HK-2 (cell line): ENCODE results near the gene TAAR1.
"Not testable (repeated sequence)": the region's sequence is repeated elsewhere in the genome, so short reads cannot be mapped to it uniquely, and the experiment has no call there.

ENCODE experiments used
- DNase-seq: peaks from one replicate; pipeline ENCODE4 v3.0.0-alpha.2; 2018; ENCODE audit not compliant: unreplicated experiment

TAAR1 gene

GRCh38 chr6:132663661-132664060, 4.7 kb upstream of the TAAR1 start:
- DNase-seq = no peak

GRCh38 chr6:132661906-132662305, 2.9 kb upstream of the TAAR1 start:
- DNase-seq = no peak

GRCh38 chr6:132651062-132651461, 7.9 kb downstream of the TAAR1 start:
- DNase-seq = no peak

GRCh38 chr6:132650429-132650828, 8.6 kb downstream of the TAAR1 start:
- DNase-seq = no peak

DNA sequence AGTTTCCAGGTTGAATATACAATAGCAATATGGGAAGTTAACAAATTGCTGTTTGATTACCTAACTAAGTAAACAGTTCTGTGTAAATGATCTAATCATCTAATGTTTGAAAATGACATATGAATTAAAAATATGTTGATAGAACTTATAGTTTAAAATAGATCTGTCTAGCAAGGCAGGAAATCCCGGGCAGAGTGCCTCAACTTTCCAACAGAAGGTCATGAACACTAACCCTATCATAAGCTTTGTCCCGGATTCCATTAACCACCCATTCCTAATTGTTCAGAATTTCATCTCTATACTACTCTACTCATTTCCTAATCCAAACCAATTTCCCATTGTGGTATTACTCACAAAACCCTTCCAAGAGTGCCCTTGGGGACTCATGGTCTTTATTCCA, 10.2 kb downstream of the TAAR1 start:
- no peak for DNase-seq

- no peak for DNase-seq
Observed at GRCh38 chr6:132648356-132648755, 10.6 kb downstream of the TAAR1 start.

- no peak for DNase-seq
Observed at GRCh38 chr6:132643547-132643946, 15.4 kb downstream of the TAAR1 start.

DNA sequence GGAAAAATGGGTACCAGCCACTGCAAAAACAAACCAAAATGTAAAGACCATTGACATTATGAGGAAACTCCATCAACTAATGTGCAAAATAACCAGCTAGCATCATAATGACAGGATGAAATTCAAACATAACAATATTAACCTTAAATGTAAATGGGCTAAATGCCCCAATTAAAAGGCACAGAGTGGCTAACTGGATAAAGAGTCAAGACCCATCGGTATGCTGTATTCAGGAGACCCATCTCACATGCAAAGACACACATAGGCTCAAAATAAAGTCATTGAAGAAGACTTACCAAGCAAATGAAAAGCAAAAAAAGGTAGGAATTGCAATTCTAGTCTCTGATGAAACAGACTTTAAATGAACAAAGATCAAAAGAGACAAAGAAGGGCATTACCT, 21.8 kb downstream of the TAAR1 start:
- not testable (repeated sequence) for DNase-seq

DNA sequence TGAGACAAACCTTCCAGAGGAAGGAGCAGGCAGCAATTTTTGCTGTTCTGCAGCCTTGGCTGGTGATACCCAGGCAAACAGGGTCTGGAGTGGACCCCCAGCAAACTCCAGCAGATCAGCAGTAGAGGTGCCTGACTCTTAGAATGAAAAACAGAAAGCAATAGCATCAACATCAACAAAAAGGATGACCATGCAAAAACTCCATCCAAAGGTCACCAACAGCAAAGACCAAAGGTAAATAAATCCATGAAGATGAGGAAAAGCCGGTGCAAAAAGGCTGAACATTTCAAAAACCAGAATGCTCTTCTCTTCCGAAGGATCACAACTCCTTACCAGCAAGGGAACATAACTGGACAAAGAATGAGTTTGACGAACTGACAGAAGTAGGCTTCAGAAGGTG, 23.1 kb downstream of the TAAR1 start:
- DNase-seq = not testable (repeated sequence)

DNA sequence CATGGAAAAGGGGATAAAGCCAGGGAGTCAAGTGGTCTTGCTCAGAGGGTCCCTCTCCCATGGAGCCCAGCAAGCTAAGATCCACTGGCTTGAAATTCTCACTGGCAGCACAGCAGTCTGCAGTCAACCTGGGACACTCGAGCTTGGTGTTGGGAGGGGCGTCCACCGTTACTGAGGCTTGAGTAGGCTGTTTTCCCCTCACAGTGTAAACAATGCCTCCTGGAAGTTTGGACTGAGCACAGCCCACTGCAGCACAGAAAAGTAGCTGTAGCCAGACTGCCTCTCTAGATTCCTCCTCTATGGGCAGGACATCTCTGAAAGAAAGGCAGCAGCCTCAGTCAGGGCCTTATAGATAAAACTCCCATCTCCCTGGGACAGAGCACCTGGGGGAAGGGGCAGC, 23.7 kb downstream of the TAAR1 start:
- DNase-seq = not testable (repeated sequence)

DNA sequence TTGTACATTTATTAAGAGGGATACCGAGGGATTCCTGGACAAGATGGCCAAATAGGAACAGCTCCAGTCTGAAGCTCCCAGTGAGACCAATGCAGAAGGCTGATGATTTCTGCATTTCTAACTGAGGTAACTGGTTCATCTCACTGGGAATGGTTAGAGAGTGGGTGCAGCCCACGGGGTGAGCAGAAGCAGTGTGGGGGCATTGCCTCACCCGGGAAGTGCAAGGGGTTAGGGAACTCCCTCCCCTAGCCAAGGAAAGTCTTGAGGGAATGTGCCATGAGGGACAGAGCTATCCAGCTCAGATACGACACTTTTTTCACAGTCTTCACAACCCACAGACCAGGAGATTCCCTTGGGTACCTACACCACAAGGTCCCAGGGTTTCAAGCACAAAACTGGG, 24.2 kb downstream of the TAAR1 start:
- DNase-seq = no peak

DNA sequence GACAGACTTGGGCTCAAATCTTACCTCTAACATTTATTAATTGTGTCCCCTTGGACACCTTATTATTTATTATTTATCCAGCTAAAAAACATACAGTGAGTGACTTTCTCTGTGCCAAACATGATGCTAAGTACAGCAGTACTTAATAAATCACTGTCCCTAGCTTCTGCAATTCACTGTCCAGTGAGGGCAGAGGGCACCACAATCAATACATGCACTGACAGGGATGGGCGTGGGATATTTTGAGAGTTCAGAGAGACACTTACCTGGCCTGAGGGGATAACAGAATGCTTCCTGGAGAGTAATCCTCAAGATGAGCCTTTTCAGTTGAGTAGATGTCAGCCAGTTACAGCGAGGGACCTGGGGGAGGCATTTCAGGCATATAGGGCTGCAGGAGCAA, 25.6 kb downstream of the TAAR1 start:
- no peak for DNase-seq

DNA sequence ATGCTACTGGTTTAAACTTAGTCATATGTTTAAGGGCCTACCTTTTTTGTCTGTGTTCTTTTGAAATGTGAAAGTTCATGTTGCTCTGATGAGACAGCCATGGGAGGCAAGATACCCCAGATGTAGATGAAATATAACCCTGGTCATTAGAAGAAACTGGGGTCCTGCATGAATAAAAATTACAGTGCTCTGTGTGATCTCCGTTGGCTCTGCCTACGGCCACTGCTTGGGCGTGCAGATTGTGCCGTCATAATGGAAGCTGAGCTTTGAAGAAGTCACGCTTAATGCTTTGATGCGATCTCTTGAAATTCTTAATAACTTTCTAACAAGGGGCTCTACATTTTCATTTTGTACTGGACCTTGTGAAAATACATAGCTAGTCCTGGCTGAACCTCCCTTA, 34.8 kb downstream of the TAAR1 start, which contains the start of gene TAAR2:
Gene TAAR2, minus strand, starts transcription at position 101 of the 400 bp plus-strand sequence. Its CDS starts 0 bp downstream, at position 101.
- DNase-seq = no peak

DNA sequence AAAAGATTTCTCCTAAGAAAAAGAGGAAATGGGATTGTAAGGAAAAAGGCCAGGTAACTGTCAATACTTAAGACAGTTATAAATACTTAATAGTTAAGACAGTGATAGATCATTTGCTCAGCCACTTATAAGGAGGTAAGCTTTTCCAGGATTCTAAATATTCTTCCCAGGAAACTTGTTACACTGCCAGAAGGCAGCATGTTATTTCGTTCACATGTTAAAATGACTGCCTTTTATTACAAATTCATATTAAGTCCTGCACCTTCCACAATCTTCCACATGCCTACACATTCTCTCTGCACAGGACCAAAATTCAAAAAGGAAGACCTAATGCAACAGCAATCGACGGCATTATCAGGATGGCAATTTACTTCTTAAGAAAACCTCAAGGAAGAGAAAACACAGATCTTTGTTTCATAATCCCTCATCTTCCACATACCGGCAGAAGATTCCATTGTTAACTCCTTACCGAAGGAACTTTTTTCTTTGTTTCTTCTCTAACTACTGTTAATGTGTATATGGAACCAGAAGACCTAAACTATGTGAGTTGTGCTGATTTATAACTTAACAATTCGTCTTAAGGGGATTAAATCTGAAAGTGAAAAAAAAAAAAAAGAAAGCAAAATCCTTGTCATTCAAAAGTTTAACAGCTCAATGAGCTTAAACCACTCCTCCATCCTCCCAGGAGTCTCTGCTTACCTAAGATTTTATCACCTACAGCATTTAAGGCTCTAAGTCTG, 35.7 kb downstream of the TAAR1 start:
- no peak for DNase-seq

DNA sequence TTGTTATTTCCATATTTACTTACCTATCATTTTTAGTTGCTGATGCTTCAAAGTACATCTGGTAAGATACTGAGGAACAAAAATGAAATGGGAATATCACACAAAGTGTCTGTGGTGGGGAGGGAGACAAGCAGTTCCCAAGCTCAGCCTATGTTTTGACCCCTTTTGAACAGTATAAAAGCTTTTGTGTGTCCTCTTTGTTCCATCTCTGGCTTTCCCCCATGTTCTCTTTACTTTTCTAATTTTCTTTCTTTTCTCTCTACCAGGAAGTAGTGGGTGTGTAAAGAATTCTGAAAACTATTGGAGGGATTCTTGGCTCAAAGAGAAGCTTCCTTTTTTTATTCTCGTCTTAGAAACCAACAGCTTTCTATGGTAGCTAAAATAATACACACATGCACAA, 42.3 kb downstream of the TAAR1 start:
- DNase-seq = no peak

- no peak for DNase-seq
Observed at GRCh38 chr6:132614554-132614953, 44.4 kb downstream of the TAAR1 start.

DNA sequence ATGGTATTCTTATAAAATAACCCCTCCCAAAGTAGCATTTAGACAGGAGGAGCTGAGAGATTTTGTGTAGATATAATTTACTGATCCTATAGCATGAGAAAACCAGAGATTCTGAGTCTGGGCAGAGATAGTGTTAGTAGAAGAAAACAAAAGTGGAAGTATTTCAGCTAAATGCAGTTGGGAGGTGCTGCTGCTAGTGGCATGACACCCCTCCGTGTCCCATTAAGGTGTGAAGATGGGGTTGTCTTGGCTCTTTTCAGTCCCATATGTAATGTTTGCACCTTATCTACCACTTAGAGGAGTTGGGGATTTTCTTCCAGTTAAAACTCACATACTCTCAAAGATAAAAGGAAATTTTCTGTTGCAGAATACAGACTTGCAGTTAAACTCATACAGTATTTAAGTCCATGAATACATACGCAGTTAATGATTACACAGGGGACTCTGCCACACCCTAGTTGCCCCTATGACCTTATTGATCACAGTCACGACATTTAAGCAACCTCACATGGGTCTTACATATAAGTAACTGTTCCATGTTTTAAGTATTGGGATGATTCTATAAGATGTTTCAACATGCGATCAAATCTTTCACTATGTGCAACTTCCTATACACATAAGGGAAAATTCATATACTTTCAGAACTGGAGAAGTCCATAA, 46.4 kb downstream of the TAAR1 start:
- no peak for DNase-seq

DNA sequence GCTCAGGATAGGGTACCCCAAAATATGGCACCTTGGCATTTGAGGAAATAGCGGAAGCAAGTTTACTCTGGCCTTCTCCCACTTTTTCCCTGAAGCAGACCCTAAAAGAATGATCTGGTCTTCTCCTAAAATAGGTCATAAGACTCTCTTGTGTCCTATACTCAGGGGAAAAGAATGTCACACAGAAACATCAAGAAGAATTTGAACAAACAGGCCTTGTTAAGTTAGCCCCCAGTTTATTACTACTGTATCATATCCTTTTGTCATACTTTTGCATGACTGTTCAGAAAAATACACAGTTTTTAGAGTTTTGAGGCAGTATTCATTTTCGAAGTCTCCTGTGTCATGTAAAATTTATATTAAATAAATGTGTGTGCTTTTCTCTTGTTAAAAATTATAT, 47.4 kb downstream of the TAAR1 start:
- no peak for DNase-seq

DNA sequence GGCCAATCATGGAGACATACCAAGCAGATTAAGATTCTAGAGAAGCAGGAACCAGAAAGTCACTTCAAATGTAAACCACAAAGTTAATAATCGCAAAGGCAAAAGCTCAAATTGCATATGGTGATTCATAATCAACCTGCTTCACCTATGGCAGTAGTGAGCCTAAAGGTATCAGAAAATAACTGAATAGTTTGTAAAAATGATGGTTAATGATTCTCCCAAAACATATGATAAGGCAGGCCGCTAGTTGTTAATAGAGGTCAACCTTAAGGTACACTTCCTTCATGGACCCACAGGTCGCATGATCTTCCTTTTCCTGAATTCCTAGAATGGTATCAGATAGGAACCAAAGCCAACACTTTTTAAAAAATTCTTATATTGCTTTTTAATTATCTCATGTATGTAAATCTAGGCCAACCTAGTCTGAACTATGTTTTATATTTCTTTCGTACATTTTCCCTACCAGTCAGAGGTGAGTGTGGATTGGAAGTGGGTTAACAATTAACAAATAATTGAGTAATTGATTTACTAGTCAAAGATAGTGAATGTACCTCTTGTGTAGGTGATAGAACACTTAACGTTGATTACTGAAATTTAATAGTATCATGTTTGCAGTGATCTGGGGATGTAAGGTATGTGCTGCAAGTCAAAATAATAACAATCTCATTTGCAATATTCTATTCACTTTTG, 51.3 kb downstream of the TAAR1 start:
- no peak for DNase-seq

DNA sequence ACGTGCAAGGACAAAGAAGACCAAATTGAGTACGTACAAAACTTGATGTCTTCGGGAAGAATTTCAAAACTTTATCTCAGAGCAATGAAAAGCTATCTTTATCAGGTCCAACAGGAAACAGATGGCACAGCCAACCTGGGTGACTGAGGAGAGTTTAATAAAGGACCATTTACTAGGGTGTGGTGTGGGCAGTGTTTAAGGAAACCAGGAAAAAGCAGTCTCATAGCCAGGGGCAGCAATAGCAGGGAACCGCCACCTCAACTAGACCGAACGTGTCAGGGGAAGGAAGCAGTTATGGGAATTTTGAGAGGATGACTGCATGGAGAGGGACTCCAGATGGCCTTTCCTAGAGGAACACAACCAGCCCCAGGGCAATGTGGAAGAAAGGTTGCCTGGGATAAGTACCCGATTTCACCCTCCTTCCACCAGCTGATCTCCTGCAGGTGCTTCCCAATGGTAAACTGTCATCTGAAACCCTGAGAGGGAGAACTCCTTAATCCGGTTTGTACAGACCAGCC, 54.3 kb downstream of the TAAR1 start:
- no peak for DNase-seq

DNA sequence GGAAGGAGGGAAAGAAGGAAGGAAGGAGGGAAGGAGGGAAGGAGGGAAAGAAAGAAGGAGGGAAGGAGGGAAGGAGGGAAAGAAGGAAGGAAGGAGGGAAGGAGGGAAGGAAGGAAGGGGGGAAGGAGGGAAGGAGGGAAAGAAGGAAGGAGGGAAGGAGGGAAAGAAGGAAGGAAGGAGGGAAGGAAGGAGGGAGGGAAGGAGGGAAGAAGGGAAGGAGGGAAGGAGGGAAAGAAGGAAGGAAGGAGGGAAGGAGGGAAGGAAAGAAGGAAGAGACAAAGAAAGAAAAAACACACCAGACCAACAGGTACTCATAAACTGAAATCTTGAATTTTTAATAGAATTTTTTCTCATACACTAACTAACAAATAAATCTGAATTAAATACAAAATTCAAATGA, 58.1 kb downstream of the TAAR1 start:
- DNase-seq = not testable (repeated sequence)

- no peak for DNase-seq
Observed at GRCh38 chr6:132598473-132598872, 60.5 kb downstream of the TAAR1 start.

DNA sequence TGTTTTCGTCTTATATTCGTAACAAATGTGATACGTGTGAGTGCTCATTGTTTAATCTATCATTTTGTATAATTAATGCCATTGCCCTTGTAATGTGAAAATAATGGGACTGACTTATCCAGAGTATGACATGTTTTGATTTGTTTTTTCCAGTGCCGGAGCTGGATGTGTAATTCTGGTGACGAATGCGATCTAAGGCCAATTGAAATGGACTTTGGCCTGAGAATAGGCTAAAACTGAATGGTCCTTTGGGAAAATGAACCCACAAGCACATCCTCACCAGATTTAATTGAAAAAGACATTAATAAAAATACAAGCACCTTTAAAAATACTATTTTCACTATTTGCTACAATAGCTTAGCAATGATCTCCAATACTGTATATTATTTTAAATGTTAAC, 62.8 kb downstream of the TAAR1 start:
- no peak for DNase-seq
